Vagina (tissue), 2 donors: ENCODE data around the gene SGIP1.

Source experiments
- POLR2AphosphoS5 ChIP-seq, 2 donors: sonication (generic); formaldehyde crosslinking; IDR thresholded peaks; one replicate each; pipeline ENCODE4 v1.9.0; 2017; ENCODE audit warnings: antibody characterized with exemption in 2 of 2, mild to moderate bottlenecking in 2 of 2, low read depth in 1 of 2; ENCODE audit not compliant: insufficient read depth in 1 of 2
- TF ChIP-seq, protein P1 (sequence below), 3 experiments: fragments of 450-650 bp in 2 of 3; fragments of 200-600 bp in 1 of 3; sonication (generic) in 1 of 3; IDR thresholded peaks; one replicate each; pipeline ENCODE4 v1.5.1; 2017 to 2019; ENCODE audit warnings: antibody characterized with exemption in 3 of 3, mild to moderate bottlenecking in 2 of 3, moderate library complexity in 2 of 3

DNA sequence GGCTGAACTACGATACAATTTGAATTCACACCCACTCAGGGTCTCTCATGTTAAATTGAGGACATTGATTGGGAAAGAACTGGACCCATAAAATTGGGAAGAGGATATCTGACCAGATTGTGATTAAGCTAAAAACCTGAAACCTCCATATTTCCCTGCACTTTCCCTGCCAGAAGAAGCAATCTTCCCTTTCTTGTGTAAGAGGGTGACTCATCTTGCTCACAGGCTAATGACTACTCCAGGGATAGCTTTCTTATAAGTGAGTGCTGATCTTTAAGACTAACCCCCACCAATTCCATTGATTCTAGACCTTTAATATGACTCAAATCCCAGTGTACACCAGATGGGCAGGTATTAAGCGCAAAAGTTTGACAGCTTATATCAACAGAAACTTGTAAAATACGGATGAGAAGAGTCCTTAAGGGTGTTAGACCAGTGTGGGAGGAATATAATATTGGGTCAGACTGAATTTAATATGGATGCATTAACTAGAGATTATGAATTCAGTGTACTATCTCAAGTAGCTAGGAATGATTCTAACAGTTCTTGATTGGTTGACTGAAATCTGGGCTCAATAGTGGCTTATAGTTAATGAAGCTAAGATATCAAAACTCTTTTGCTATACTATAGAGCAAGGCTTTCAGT lies 12.1 kb upstream of the SGIP1 start:
- TF ChIP-seq, protein P1, sequence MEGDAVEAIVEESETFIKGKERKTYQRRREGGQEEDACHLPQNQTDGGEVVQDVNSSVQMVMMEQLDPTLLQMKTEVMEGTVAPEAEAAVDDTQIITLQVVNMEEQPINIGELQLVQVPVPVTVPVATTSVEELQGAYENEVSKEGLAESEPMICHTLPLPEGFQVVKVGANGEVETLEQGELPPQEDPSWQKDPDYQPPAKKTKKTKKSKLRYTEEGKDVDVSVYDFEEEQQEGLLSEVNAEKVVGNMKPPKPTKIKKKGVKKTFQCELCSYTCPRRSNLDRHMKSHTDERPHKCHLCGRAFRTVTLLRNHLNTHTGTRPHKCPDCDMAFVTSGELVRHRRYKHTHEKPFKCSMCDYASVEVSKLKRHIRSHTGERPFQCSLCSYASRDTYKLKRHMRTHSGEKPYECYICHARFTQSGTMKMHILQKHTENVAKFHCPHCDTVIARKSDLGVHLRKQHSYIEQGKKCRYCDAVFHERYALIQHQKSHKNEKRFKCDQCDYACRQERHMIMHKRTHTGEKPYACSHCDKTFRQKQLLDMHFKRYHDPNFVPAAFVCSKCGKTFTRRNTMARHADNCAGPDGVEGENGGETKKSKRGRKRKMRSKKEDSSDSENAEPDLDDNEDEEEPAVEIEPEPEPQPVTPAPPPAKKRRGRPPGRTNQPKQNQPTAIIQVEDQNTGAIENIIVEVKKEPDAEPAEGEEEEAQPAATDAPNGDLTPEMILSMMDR (IDR thresholded peaks at IDR 0.05), result no peak
- no peak for TF ChIP-seq POLR2AphosphoS5 (IDR thresholded peaks at IDR 0.05; ENCODE audit: insufficient read depth in 1 of 2, low read depth in 1 of 2)
